Spinal cord (tissue), 4 donors: ENCODE measurements around the gene UTS2R. TPM values are rescaled to one million over a fixed set of nuclear protein-coding genes. Genes with fewer than 3 reads are reported as not detected.

Source experiments
- polyA plus RNA-seq, 2 donors: library from polyadenylated mRNA; unstranded; fragments of 120-200 nt; gene quantifications; one replicate each; pipeline ENCODE4 v1.2.1, GENCODE V29; 2013; ENCODE audit not compliant: insufficient read length in 2 of 2
- small RNA-seq: library from RNA; depleted of rRNA; stranded (forward); fragments of <200 nt; gene quantifications from one replicate; pipeline ENCODE3, GENCODE V24; 2014; ENCODE audit warnings: low replicate concordance
- total RNA-seq, 2 donors: library from RNA; depleted of rRNA in 1 of 2; stranded (reverse); fragments of 120-200 nt in 1 of 2; fragments of >200 nt in 1 of 2; gene quantifications; one replicate each; pipeline versions ENCODE4 v1.2.3 to v1.2.4, GENCODE V29; 2013 to 2014

Gene UTS2R
- total and polyA plus RNA-seq, 4 donors = 0.11 to 0.32 (median 0.19) TPM; not detected in 1

Small RNA genes lying within 50 kb of the gene (small RNA-seq; reads per million reads assigned to genes)
- not detected for gene RF00019

Other genes starting within 250 kb of the UTS2R start
- 10 to 100 TPM; 15.3 to 28.5 TPM for gene CCDC57, start 158.9 kb upstream of the UTS2R start, total RNA-seq
- gene CCDC57, start 158.9 kb upstream of the UTS2R start, polyA plus RNA-seq = 10 to 100 TPM; 50.8 to 85.3 TPM
- 10 to 100 TPM; 19.0 to 22.8 TPM for gene SLC16A3, start 142.7 kb upstream of the UTS2R start, total RNA-seq
- 10 to 100 TPM; 14.1 to 19.1 TPM for gene SLC16A3, start 142.7 kb upstream of the UTS2R start, polyA plus RNA-seq
- gene CSNK1D, start 98.1 kb upstream of the UTS2R start, total RNA-seq = 10 to 100 TPM; 35.2 to 51.1 TPM
- gene CSNK1D, start 98.1 kb upstream of the UTS2R start, polyA plus RNA-seq = 100 to 1,000 TPM; 127 to 144 TPM
- under 1 TPM in 1 of 2 donors, not detected in 1; 0.33 TPM for gene CD7, start 54.2 kb upstream of the UTS2R start, total RNA-seq
- gene CD7, start 54.2 kb upstream of the UTS2R start, polyA plus RNA-seq = under 1 TPM; 0.41 to 0.42 TPM
- gene SECTM1, start 38.0 kb upstream of the UTS2R start, total RNA-seq = 1 to 10 TPM; 3.3 to 7.4 TPM
- 1 to 10 TPM; 1.9 to 2.7 TPM for gene SECTM1, start 38.0 kb upstream of the UTS2R start, polyA plus RNA-seq
- not detected for gene TEX19, start 12.5 kb upstream of the UTS2R start, total RNA-seq
- not detected for gene TEX19, start 12.5 kb upstream of the UTS2R start, polyA plus RNA-seq
- 10 to 100 TPM; 15.0 to 20.6 TPM for gene HEXD, start 46.6 kb downstream of the UTS2R start, total RNA-seq
- 10 to 100 TPM; 33.7 to 50.7 TPM for gene HEXD, start 46.6 kb downstream of the UTS2R start, polyA plus RNA-seq
- gene OGFOD3, start 46.8 kb downstream of the UTS2R start, total RNA-seq = 10 to 100 TPM; 12.5 to 27.2 TPM
- gene OGFOD3, start 46.8 kb downstream of the UTS2R start, polyA plus RNA-seq = 10 to 100 TPM; 27.2 to 31.1 TPM
- 10 to 100 TPM; 30.3 to 53.8 TPM for gene CYBC1, start 79.0 kb downstream of the UTS2R start, total RNA-seq
- 10 to 100 TPM; 66.8 to 83.0 TPM for gene CYBC1, start 79.0 kb downstream of the UTS2R start, polyA plus RNA-seq
- gene NARF, start 87.0 kb downstream of the UTS2R start, total RNA-seq = 10 to 100 TPM; 31.1 to 50.2 TPM
- 100 to 1,000 TPM; 102 to 124 TPM for gene NARF, start 87.0 kb downstream of the UTS2R start, polyA plus RNA-seq
- 10 to 100 TPM; 26.8 to 42.6 TPM for gene FOXK2, start 148.0 kb downstream of the UTS2R start, total RNA-seq
- 10 to 100 TPM; 50.3 to 57.1 TPM for gene FOXK2, start 148.0 kb downstream of the UTS2R start, polyA plus RNA-seq